Tongue (tissue), 3 donors: Measurements from ENCODE around the gene IL1F10. TPM values are rescaled to one million over a fixed set of nuclear protein-coding genes. Genes with fewer than 3 reads are reported as not detected.
A peak's percentile ranks its signal among the peaks of the same experiment; 100 is the strongest.

ENCODE experiments used
- DNase-seq: peaks from one replicate; pipeline ENCODE4 v3.0.0-alpha.2; 2015
- small RNA-seq: library from RNA; depleted of rRNA; stranded (forward); fragments of <200 nt; gene quantifications from one replicate; pipeline ENCODE3, GENCODE V24; 2014; ENCODE audit warnings: low replicate concordance
- total RNA-seq: library from RNA; depleted of rRNA; stranded (reverse); fragments of >200 nt; gene quantifications from one replicate; pipeline ENCODE4 v1.2.3, GENCODE V29; 2014

The IL1F10 gene
- total RNA-seq, 1 donor from 2014 or later: not detected

- no peak for DNase-seq
Measured at GRCh38 chr2:113112871-113113270, 45.1 kb downstream of the IL1F10 start.

GRCh38 chr2:113113807-113114206 is 46.0 kb downstream of the IL1F10 start:
- DNase-seq: peak; percentile 57

DNA sequence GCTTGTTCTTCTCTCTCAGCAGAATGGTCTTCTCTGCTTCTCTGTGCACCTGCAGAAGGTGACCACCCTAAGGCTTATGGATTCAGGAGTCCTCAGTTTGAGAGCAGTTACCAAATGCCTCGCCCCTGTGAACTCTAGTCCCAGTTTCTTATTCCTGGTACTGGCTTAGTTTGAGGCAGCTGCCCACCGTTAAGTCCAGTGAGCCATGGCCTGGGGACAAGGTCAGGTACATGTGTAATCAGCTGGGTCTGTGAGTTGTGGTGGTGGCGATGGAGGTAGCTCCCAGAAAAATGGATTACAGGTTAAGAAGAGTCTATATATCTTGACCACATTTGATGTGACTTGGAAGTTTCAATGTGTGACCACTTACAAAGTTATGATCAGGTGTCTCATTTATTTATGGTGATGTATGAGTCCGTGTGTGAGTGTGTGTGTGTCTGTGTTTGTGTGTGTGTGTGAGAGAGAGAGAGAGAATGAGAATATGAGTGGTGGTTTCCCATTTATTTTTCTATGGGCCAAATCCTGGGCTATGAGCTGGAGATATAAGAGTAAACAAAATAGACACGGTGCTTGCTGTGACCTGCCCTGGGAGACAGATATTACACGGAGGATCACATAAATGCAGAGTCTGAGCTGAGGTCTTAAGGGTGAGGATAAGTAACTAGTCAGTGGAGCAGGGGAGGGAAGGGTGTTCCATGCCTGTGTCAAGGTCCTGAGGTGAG is 46.6 kb downstream of the IL1F10 start:
- DNase-seq: no peak

GRCh38 chr2:113114996-113115395 is 47.2 kb downstream of the IL1F10 start:
- DNase-seq: no peak

- DNase-seq: no peak
Measured at GRCh38 chr2:113116100-113116958, 48.6 kb downstream of the IL1F10 start.

DNA sequence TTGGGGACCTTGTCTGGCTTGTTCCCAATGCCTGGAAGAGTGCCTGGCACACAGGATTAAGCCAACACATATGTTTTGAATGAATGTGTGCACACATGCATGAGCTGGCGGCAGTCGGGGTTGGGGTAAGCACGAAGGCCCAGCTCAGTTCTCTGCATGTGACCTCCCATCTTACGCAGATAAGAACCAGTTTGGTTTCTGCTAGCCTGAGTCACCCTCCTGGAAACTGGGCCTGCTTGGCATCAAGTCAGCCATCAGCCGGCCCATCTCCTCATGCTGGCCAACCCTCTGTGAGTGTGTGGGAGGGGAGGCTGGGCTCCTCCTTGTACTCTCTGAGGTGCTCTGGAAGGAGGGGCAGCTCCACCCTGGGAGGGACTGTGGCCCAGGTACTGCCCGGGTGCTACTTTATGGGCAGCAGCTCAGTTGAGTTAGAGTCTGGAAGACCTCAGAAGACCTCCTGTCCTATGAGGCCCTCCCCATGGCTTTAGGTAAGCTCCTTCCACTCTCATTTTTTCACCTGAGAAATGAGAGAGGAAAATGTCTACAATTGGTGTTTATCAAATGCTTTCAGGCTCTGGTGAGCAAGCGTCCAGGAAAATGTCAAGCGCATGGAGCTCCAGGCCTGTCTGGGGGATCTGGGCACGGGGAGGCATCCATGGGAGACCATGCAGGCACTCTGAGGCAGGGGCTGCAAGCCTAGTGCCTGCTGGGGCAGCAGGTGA is 49.9 kb downstream of the IL1F10 start:
- peak; percentile 36 for DNase-seq

DNA sequence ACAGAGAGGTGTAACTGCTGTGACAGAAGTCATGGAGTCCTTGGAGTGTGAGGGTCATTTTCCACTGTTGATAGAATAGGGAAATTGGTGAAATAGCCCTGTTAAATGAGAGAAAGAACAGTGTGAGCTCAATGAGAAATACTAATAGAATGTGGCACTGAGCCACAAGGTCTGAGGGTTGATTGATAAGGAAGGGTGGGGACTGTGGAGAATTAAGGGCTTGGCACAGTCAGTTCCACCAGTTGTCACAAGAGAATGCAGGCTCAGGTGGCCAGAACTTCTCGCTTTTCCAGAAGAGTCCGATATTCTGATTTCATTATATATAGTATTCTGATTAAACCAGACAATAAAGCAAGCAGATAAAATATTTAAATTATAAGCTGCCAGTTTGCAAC is 50.5 kb downstream of the IL1F10 start:
- DNase-seq: no peak

GRCh38 chr2:113119111-113119510 is 51.3 kb downstream of the IL1F10 start:
- DNase-seq: no peak

DNA sequence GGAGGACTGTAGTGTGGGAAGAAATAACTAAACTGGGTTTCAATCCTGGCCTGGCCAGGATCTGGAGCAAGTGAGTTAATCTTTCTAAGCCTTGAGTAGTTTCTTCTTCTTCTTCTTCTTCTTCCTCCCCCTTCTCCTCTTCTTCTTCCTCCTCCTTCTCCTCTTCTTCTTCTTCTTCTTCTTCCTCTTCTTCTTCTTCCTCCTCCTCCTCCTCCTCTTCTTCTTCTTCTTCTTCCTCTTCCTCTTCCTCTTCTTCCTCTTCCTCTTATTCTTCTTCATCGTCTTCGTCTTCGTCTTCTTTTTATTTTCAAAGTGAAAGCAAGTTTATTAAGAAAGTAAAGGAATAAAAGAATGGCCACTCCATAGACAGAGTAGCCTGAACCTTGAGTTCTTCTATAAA is 53.1 kb downstream of the IL1F10 start:
- no peak for DNase-seq

- no peak for DNase-seq
Measured at GRCh38 chr2:113122364-113122763, 54.6 kb downstream of the IL1F10 start.

DNA sequence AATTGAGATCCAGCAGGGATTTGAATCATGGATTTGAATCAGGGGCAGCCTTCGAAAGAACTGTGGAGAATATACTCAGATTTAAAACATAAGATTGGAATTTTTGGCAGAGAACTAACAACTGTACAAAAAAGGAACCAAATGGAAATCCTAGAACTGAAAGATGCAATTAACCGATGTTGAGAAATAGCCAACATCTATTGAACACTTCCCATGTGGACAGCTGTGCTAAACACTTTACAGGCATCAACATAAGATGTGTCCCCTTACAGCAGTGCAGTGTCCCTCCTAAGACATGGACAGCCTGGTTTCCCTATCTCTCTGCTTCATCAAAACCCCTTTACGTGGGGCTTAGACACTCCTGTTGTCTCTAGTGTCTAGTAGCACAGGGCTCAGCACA is 56.0 kb downstream of the IL1F10 start:
- DNase-seq: no peak

DNA sequence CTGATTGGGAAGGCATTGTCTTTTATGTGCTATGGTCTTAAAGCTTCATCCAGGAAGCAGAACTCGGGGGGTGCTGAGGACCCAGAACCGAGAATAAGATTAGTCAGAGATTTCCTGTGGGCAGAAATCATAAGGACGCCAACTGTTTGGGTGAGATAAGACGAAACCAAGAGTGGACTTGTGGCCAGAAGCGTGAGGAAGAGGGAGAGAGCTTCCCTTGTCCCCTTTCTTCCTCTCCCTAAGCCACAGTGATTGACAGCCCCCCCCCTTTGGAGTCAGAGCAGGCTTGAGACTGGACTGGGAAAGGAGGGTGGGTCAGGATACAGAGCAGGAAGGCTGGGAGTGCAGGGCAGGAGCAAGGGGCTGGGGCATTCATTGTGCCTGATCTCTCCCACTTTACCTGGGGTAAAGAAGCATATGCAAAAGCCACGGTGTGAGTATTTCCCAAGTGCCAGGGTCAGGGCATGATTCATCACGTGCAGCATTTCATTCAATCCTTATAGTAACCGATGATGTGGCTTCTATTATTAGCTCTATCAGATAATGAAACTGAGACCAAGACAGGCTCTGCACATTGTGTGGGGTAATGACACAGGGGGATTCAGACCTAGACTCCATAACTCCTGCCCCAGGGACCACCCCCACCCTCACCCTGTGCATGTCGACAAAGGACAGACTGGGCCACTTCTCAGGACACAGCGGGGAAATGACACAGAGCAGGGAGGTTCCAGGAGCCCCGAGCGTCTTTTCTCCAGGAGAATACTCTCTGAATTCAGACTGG is 56.6 kb downstream of the IL1F10 start:
- DNase-seq: no peak

Small RNA genes within 50 kb of the gene (small RNA-seq; reads per million reads assigned to genes)
- not detected for gene RNU6-1180P

Other genes starting within 250 kb of the IL1F10 start
- gene IL1B, start 231.2 kb upstream of the IL1F10 start, total RNA-seq: 0.21 TPM
- gene IL37, start 156.8 kb upstream of the IL1F10 start, total RNA-seq: not detected
- gene IL36G, start 90.0 kb upstream of the IL1F10 start, total RNA-seq: not detected
- 0.72 TPM for gene IL36A, start 62.5 kb upstream of the IL1F10 start, total RNA-seq
- not detected for gene IL36B, start 15.1 kb upstream of the IL1F10 start, total RNA-seq
- 5.6 TPM for gene IL36RN, start 8.8 kb upstream of the IL1F10 start, total RNA-seq
- gene IL1RN, start 59.6 kb downstream of the IL1F10 start, total RNA-seq: 44.7 TPM
- gene PSD4, start 106.0 kb downstream of the IL1F10 start, total RNA-seq: 16.4 TPM
- not detected for gene PAX8, start 211.0 kb downstream of the IL1F10 start, total RNA-seq